ENCODE data around the gene CRCP.
A peak's percentile ranks its signal among the peaks of the same experiment; 100 is the strongest.

The CRCP gene

GRCh38 chr7:66181329-66181728 is 66.7 kb downstream of the CRCP start:
- CTCF ChIA-PET: interaction anchor here (0.6 kb wide), 1 partner anchor 11 kb away, joined by 3 read pairs; no protein-coding TSS in a partner anchor
- no peaks in the 10 kb centered on the region for H3K27me3 ChIP-seq (replicated peaks in 2 of 5; ENCODE audit: control insufficient read depth in 4 of 5, insufficient read depth in 5 of 5, low read length in 4 of 5)
- H3K4me3 ChIP-seq (ENCODE audit: control insufficient read depth in 1 of 7, extremely low read depth in 1 of 7, insufficient read depth in 4 of 7, low read depth in 2 of 7, low read length in 6 of 7): no peak overlapping the region
- POLR2A ChIA-PET: no interaction called here
- H3K4me1 ChIP-seq (ENCODE audit: control extremely low read depth in 1 of 4, control insufficient read depth in 4 of 4, insufficient read depth in 4 of 4, low read length in 3 of 4): no peaks in the 10 kb centered on the region
- DNase-seq: no peak
- H3K36me3 ChIP-seq (ENCODE audit: control insufficient read depth in 4 of 4, insufficient read depth in 4 of 4, low read length in 3 of 4): no peaks in the 10 kb centered on the region
- no peak overlapping the region for H3K27ac ChIP-seq (ENCODE audit: insufficient read depth in 1 of 2, low read depth in 1 of 2, low read length in 2 of 2, poor library complexity in 1 of 2, severe bottlenecking in 2 of 2)
- H3K9me3 ChIP-seq (ENCODE audit: control extremely low read depth in 1 of 5, control insufficient read depth in 4 of 5, insufficient read depth in 2 of 5, low read depth in 1 of 5, low read length in 4 of 5): peaks cover 0 to 5% (median 0%) of the 10 kb centered on the region in 5 experiments

GRCh38 chr7:66181845-66182244 is 67.2 kb downstream of the CRCP start:
- Histone ChIP-seq H3K9me3 (ENCODE audit: control extremely low read depth in 1 of 5, control insufficient read depth in 4 of 5, insufficient read depth in 2 of 5, low read depth in 1 of 5, low read length in 4 of 5) (peaks cover 0 to 5% (median 0%) of the 10 kb centered on the region in 5 experiments), H3K27ac (ENCODE audit: insufficient read depth in 1 of 2, low read depth in 1 of 2, low read length in 2 of 2, poor library complexity in 1 of 2, severe bottlenecking in 2 of 2) (no peak overlapping the region), H3K4me3 (ENCODE audit: control insufficient read depth in 1 of 7, extremely low read depth in 1 of 7, insufficient read depth in 4 of 7, low read depth in 2 of 7, low read length in 6 of 7) (no peak overlapping the region), H3K36me3 (ENCODE audit: control insufficient read depth in 4 of 4, insufficient read depth in 4 of 4, low read length in 3 of 4) (no peaks in the 10 kb centered on the region), H3K4me1 (ENCODE audit: control extremely low read depth in 1 of 4, control insufficient read depth in 4 of 4, insufficient read depth in 4 of 4, low read length in 3 of 4) (no peaks in the 10 kb centered on the region), H3K27me3 (replicated peaks in 2 of 5; ENCODE audit: control insufficient read depth in 4 of 5, insufficient read depth in 5 of 5, low read length in 4 of 5) (no peaks in the 10 kb centered on the region)
- WGBS (ENCODE audit: insufficient coverage): 100% methylated on average over 2 of the region's 2 CpGs
- ChIA-PET POLR2A (no interaction called here), CTCF (interaction anchor here (0.6 kb wide), 1 partner anchor 12 kb away, joined by 3 read pairs; no protein-coding TSS in a partner anchor)
- no peak for DNase-seq

- Histone ChIP-seq H3K9me3 (ENCODE audit: control extremely low read depth in 1 of 5, control insufficient read depth in 4 of 5, insufficient read depth in 2 of 5, low read depth in 1 of 5, low read length in 4 of 5) (peaks cover 0 to 5% (median 0%) of the 10 kb centered on the region in 5 experiments), H3K4me3 (ENCODE audit: control insufficient read depth in 1 of 7, extremely low read depth in 1 of 7, insufficient read depth in 4 of 7, low read depth in 2 of 7, low read length in 6 of 7) (no peak overlapping the region), H3K4me1 (ENCODE audit: control extremely low read depth in 1 of 4, control insufficient read depth in 4 of 4, insufficient read depth in 4 of 4, low read length in 3 of 4) (no peaks in the 10 kb centered on the region), H3K36me3 (ENCODE audit: control insufficient read depth in 4 of 4, insufficient read depth in 4 of 4, low read length in 3 of 4) (no peaks in the 10 kb centered on the region), H3K27ac (ENCODE audit: insufficient read depth in 1 of 2, low read depth in 1 of 2, low read length in 2 of 2, poor library complexity in 1 of 2, severe bottlenecking in 2 of 2) (no peak overlapping the region), H3K27me3 (replicated peaks in 2 of 5; ENCODE audit: control insufficient read depth in 4 of 5, insufficient read depth in 5 of 5, low read length in 4 of 5) (no peaks in the 10 kb centered on the region)
- no peak for DNase-seq
- WGBS (ENCODE audit: insufficient coverage): 97% methylated on average over 5 of the region's 6 CpGs
- POLR2A ChIA-PET: no interaction called here
- CTCF ChIA-PET: no interaction called here
These were observed 68.3 kb downstream of the CRCP start for GRCh38 chr7:66182920-66183319.

- Histone ChIP-seq H3K4me1 (ENCODE audit: control extremely low read depth in 1 of 4, control insufficient read depth in 4 of 4, insufficient read depth in 4 of 4, low read length in 3 of 4) (no peaks in the 10 kb centered on the region), H3K36me3 (ENCODE audit: control insufficient read depth in 4 of 4, insufficient read depth in 4 of 4, low read length in 3 of 4) (no peaks in the 10 kb centered on the region), H3K4me3 (ENCODE audit: control insufficient read depth in 1 of 7, extremely low read depth in 1 of 7, insufficient read depth in 4 of 7, low read depth in 2 of 7, low read length in 6 of 7) (no peak overlapping the region), H3K27me3 (replicated peaks in 2 of 5; ENCODE audit: control insufficient read depth in 4 of 5, insufficient read depth in 5 of 5, low read length in 4 of 5) (no peaks in the 10 kb centered on the region), H3K27ac (ENCODE audit: insufficient read depth in 1 of 2, low read depth in 1 of 2, low read length in 2 of 2, poor library complexity in 1 of 2, severe bottlenecking in 2 of 2) (no peak overlapping the region), H3K9me3 (ENCODE audit: control extremely low read depth in 1 of 5, control insufficient read depth in 4 of 5, insufficient read depth in 2 of 5, low read depth in 1 of 5, low read length in 4 of 5) (peaks cover 0 to 5% (median 0%) of the 10 kb centered on the region in 5 experiments)
- no peak for DNase-seq
- ChIA-PET POLR2A (no interaction called here), CTCF (no interaction called here)
- WGBS (ENCODE audit: insufficient coverage): 100% methylated on average over 2 of the region's 2 CpGs
These were observed 69.1 kb downstream of the CRCP start for GRCh38 chr7:66183700-66184099.

- Histone ChIP-seq H3K4me1 (ENCODE audit: control extremely low read depth in 1 of 4, control insufficient read depth in 4 of 4, insufficient read depth in 4 of 4, low read length in 3 of 4) (no peaks in the 10 kb centered on the region), H3K9me3 (ENCODE audit: control extremely low read depth in 1 of 5, control insufficient read depth in 4 of 5, insufficient read depth in 2 of 5, low read depth in 1 of 5, low read length in 4 of 5) (peaks cover 0 to 5% (median 0%) of the 10 kb centered on the region in 5 experiments), H3K36me3 (ENCODE audit: control insufficient read depth in 4 of 4, insufficient read depth in 4 of 4, low read length in 3 of 4) (no peaks in the 10 kb centered on the region), H3K27me3 (replicated peaks in 2 of 5; ENCODE audit: control insufficient read depth in 4 of 5, insufficient read depth in 5 of 5, low read length in 4 of 5) (no peaks in the 10 kb centered on the region), H3K4me3 (ENCODE audit: control insufficient read depth in 1 of 7, extremely low read depth in 1 of 7, insufficient read depth in 4 of 7, low read depth in 2 of 7, low read length in 6 of 7) (no peak overlapping the region), H3K27ac (ENCODE audit: insufficient read depth in 1 of 2, low read depth in 1 of 2, low read length in 2 of 2, poor library complexity in 1 of 2, severe bottlenecking in 2 of 2) (no peak overlapping the region)
- 94% methylated on average over 5 of the region's 8 CpGs for WGBS (ENCODE audit: insufficient coverage)
- ChIA-PET POLR2A (no interaction called here), CTCF (no interaction called here)
- peak in 1 of 3 donors; percentile 8 for DNase-seq
These were observed 71.1 kb downstream of the CRCP start for GRCh38 chr7:66185680-66186187.

GRCh38 chr7:66186991-66187390 is 72.3 kb downstream of the CRCP start:
- no peaks in the 10 kb centered on the region for H3K4me1 ChIP-seq (ENCODE audit: control extremely low read depth in 1 of 4, control insufficient read depth in 4 of 4, insufficient read depth in 4 of 4, low read length in 3 of 4)
- peaks cover 0 to 5% (median 0%) of the 10 kb centered on the region in 5 experiments for H3K9me3 ChIP-seq (ENCODE audit: control extremely low read depth in 1 of 5, control insufficient read depth in 4 of 5, insufficient read depth in 2 of 5, low read depth in 1 of 5, low read length in 4 of 5)
- CTCF ChIA-PET: no interaction called here
- 94% methylated on average over 4 of the region's 4 CpGs for WGBS (ENCODE audit: insufficient coverage)
- no peaks in the 10 kb centered on the region for H3K36me3 ChIP-seq (ENCODE audit: control insufficient read depth in 4 of 4, insufficient read depth in 4 of 4, low read length in 3 of 4)
- H3K4me3 ChIP-seq (ENCODE audit: control insufficient read depth in 1 of 7, extremely low read depth in 1 of 7, insufficient read depth in 4 of 7, low read depth in 2 of 7, low read length in 6 of 7): no peak overlapping the region
- H3K27ac ChIP-seq (ENCODE audit: insufficient read depth in 1 of 2, low read depth in 1 of 2, low read length in 2 of 2, poor library complexity in 1 of 2, severe bottlenecking in 2 of 2): no peak overlapping the region
- H3K27me3 ChIP-seq (replicated peaks in 2 of 5; ENCODE audit: control insufficient read depth in 4 of 5, insufficient read depth in 5 of 5, low read length in 4 of 5): no peaks in the 10 kb centered on the region
- POLR2A ChIA-PET: no interaction called here
- no peak for DNase-seq

- peaks cover 0 to 5% (median 0%) of the 10 kb centered on the region in 5 experiments for H3K9me3 ChIP-seq (ENCODE audit: control extremely low read depth in 1 of 5, control insufficient read depth in 4 of 5, insufficient read depth in 2 of 5, low read depth in 1 of 5, low read length in 4 of 5)
- ChIA-PET POLR2A (no interaction called here), CTCF (no interaction called here)
- no peak for DNase-seq
- H3K27me3 ChIP-seq (replicated peaks in 2 of 5; ENCODE audit: control insufficient read depth in 4 of 5, insufficient read depth in 5 of 5, low read length in 4 of 5): no peaks in the 10 kb centered on the region
- no peaks in the 10 kb centered on the region for H3K4me1 ChIP-seq (ENCODE audit: control extremely low read depth in 1 of 4, control insufficient read depth in 4 of 4, insufficient read depth in 4 of 4, low read length in 3 of 4)
- no peak overlapping the region for H3K27ac ChIP-seq (ENCODE audit: insufficient read depth in 1 of 2, low read depth in 1 of 2, low read length in 2 of 2, poor library complexity in 1 of 2, severe bottlenecking in 2 of 2)
- no peaks in the 10 kb centered on the region for H3K36me3 ChIP-seq (ENCODE audit: control insufficient read depth in 4 of 4, insufficient read depth in 4 of 4, low read length in 3 of 4)
- WGBS (ENCODE audit: insufficient coverage): no CpG with 5 or more reads among the region's 1 CpG
- H3K4me3 ChIP-seq (ENCODE audit: control insufficient read depth in 1 of 7, extremely low read depth in 1 of 7, insufficient read depth in 4 of 7, low read depth in 2 of 7, low read length in 6 of 7): no peak overlapping the region
These were observed 73.3 kb downstream of the CRCP start for GRCh38 chr7:66187905-66188304.

Measured in common myeloid progenitor, CD34-positive (primary cell).